Endothelial cell of umbilical vein (primary cell): Measurements from ENCODE around the gene STC2.

Experiments used
- MYC ChIP-seq: IDR thresholded peaks from one replicate; pipeline ENCODE4 v1.6.1; 2011; ENCODE audit warnings: mild to moderate bottlenecking, low read depth, low read length
- TF ChIP-seq, protein P1 (sequence below), 2 donors: IDR thresholded peaks; 1 replicate in 1 of 2; 2 replicates in 1 of 2; pipeline ENCODE4 v1.5.1; 2011; ENCODE audit warnings: low read length in 2 of 2, mild to moderate bottlenecking in 2 of 2, moderate library complexity in 2 of 2, control low read depth in 1 of 2, inconsistent platforms in 1 of 2, low read depth in 1 of 2; ENCODE audit not compliant: insufficient read depth in 1 of 2; ENCODE audit errors: extremely low read depth in 1 of 2

DNA sequence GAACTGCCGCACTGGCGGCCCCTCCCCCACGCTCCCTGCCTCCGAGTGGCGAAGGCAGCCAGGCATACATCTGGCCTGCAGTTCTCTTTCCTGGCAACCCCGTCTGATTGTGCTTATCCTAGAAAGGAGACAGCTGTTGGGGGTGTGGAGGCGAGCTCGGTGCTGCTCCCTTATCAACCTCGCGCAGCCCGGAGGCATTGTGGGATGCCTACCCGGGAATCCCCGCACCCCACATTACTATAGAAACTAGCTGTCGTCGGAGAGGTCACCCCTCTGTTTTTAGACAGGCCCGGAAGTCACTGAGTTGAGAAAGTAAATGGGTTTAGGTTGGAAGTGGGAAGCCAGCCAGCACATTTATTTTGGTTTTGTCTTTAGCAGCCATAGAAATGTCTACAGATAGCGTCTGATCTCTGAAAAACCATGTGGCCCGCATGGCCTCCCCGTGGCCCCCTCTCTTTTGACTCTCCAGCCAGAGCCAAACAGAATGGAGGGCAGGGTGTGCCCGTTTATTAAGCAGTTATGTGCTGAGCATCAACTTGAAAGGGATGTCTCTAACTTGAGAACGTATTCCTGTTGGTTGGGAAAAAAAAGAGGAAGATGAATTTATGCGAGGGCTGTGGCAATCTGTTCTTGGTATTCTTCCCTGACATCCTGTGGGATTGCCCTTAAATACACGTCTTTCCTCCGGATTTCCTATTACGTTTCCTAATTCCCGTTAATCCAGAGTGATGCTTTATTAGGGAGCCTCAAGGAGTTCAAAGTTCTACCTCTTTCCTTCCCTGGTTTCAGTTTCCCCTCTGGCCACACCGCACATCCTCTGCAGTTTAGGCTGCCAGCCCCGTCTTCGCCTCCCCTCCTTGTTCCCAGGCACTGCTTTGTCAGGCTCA is 3.9 kb downstream of the STC2 start:
- TF ChIP-seq, protein P1, sequence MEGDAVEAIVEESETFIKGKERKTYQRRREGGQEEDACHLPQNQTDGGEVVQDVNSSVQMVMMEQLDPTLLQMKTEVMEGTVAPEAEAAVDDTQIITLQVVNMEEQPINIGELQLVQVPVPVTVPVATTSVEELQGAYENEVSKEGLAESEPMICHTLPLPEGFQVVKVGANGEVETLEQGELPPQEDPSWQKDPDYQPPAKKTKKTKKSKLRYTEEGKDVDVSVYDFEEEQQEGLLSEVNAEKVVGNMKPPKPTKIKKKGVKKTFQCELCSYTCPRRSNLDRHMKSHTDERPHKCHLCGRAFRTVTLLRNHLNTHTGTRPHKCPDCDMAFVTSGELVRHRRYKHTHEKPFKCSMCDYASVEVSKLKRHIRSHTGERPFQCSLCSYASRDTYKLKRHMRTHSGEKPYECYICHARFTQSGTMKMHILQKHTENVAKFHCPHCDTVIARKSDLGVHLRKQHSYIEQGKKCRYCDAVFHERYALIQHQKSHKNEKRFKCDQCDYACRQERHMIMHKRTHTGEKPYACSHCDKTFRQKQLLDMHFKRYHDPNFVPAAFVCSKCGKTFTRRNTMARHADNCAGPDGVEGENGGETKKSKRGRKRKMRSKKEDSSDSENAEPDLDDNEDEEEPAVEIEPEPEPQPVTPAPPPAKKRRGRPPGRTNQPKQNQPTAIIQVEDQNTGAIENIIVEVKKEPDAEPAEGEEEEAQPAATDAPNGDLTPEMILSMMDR (IDR thresholded peaks at IDR 0.05; ENCODE audit: extremely low read depth in 1 of 2, insufficient read depth in 1 of 2, low read depth in 1 of 2, low read length in 2 of 2) = no peak
- TF ChIP-seq MYC = no peak
